H9 (cell line): Measurements from ENCODE around the gene CIART. TPM values are rescaled to one million over a fixed set of nuclear protein-coding genes. Genes with fewer than 3 reads are reported as not detected.

Experiments
- DNase-seq: peaks from one replicate; pipeline ENCODE4 v3.0.0-alpha.2; 2017
- H2AFZ ChIP-seq: one replicate; pipeline ENCODE4 v1.6.1; 2013; ENCODE audit warnings: mild to moderate bottlenecking, low read length, control low read depth, moderate library complexity
- H2AK5ac ChIP-seq: 2 replicates; pipeline ENCODE4 v1.6.1; 2013; ENCODE audit warnings: low read length, control low read depth, mixed read lengths; ENCODE audit not compliant: insufficient read length
- H2BK120ac ChIP-seq: one replicate; pipeline ENCODE4 v1.6.1; 2013; ENCODE audit warnings: low read depth, mild to moderate bottlenecking, low read length, control low read depth, inconsistent platforms; ENCODE audit not compliant: poor library complexity, severe bottlenecking
- H2BK12ac ChIP-seq: 2 replicates; pipeline ENCODE4 v1.6.1; 2013; ENCODE audit warnings: low read length, control low read depth, mixed read lengths, low read depth; ENCODE audit not compliant: insufficient read length
- H2BK15ac ChIP-seq: 2 replicates; pipeline ENCODE4 v1.6.1; 2013; ENCODE audit warnings: low read depth, low read length, control low read depth
- H2BK20ac ChIP-seq: one replicate; pipeline ENCODE4 v1.6.1; 2013; ENCODE audit warnings: low read depth, mild to moderate bottlenecking, low read length, control low read depth, inconsistent platforms; ENCODE audit not compliant: poor library complexity, severe bottlenecking
- H2BK5ac ChIP-seq: 2 replicates; pipeline ENCODE4 v1.6.1; 2013; ENCODE audit warnings: low read length, control low read depth, mixed read lengths; ENCODE audit not compliant: insufficient read length
- H3K14ac ChIP-seq: 2 replicates; pipeline ENCODE4 v1.6.1; 2013; ENCODE audit warnings: low read length, control low read depth; ENCODE audit not compliant: insufficient read depth
- H3K18ac ChIP-seq: 2 replicates; pipeline ENCODE4 v1.6.1; 2013; ENCODE audit warnings: low read depth, mild to moderate bottlenecking, mixed read lengths, low read length, control low read depth; ENCODE audit not compliant: insufficient read length
- H3K23ac ChIP-seq: 2 replicates; pipeline ENCODE4 v1.6.1; 2013; ENCODE audit warnings: low read length, control low read depth, mixed read lengths, low read depth; ENCODE audit not compliant: insufficient read length
- H3K23me2 ChIP-seq: 2 replicates; pipeline ENCODE4 v1.6.1; 2013; ENCODE audit warnings: low read depth, mild to moderate bottlenecking, mixed read lengths, low read length, control low read depth; ENCODE audit not compliant: insufficient read length, poor library complexity, severe bottlenecking
- H3K27ac ChIP-seq: 2 replicates; pipeline ENCODE4 v1.5.1; 2013; ENCODE audit warnings: low read length, control low read depth, mixed read lengths, low read depth; ENCODE audit not compliant: insufficient read length
- H3K27me3 ChIP-seq: 2 replicates; pipeline ENCODE4 v1.6.1; 2013; ENCODE audit warnings: low read length, control low read depth, inconsistent platforms; ENCODE audit not compliant: insufficient read depth
- H3K4ac ChIP-seq: 2 replicates; pipeline ENCODE4 v1.6.1; 2013; ENCODE audit warnings: low read depth, mild to moderate bottlenecking, control low read depth, inconsistent platforms, low read length, moderate library complexity
- H3K4me1 ChIP-seq: 2 replicates; pipeline ENCODE4 v1.6.1; 2013; ENCODE audit warnings: low read length, control low read depth, inconsistent platforms; ENCODE audit not compliant: insufficient read depth
- H3K4me2 ChIP-seq: 2 replicates; pipeline ENCODE4 v1.6.1; 2013; ENCODE audit warnings: low read length, control low read depth, mixed read lengths; ENCODE audit not compliant: insufficient read length, insufficient read depth
- H3K56ac ChIP-seq: 2 replicates; pipeline ENCODE4 v1.6.1; 2013; ENCODE audit warnings: low read depth, mild to moderate bottlenecking, mixed read lengths, low read length, control low read depth; ENCODE audit not compliant: insufficient read length
- H3K79me1 ChIP-seq: 2 replicates; pipeline ENCODE4 v1.6.1; 2013; ENCODE audit warnings: low read depth, mild to moderate bottlenecking, moderate library complexity, low read length, control low read depth, inconsistent platforms; ENCODE audit not compliant: insufficient read depth, poor library complexity, severe bottlenecking
- H3K79me2 ChIP-seq: 2 replicates; pipeline ENCODE4 v1.6.1; 2013; ENCODE audit warnings: low read length, control low read depth, inconsistent platforms; ENCODE audit not compliant: insufficient read depth
- H3K9ac ChIP-seq: 2 replicates; pipeline ENCODE4 v1.6.1; 2013; ENCODE audit warnings: low read length, control low read depth, mixed read lengths; ENCODE audit not compliant: insufficient read length; ENCODE audit errors: extremely low read depth
- H3K9me3 ChIP-seq: one replicate; pipeline ENCODE4 v1.6.1; 2013; ENCODE audit warnings: low read depth, low read length, inconsistent platforms; ENCODE audit not compliant: control insufficient read depth
- H3T11ph ChIP-seq: one replicate; pipeline ENCODE4 v1.6.1; 2013; ENCODE audit warnings: mild to moderate bottlenecking, low read length, control low read depth, inconsistent platforms
- H4K20me1 ChIP-seq: one replicate; pipeline ENCODE4 v1.6.1; 2013; ENCODE audit not compliant: control insufficient read depth, insufficient read length, insufficient read depth
- H4K5ac ChIP-seq: 2 replicates; pipeline ENCODE4 v1.6.1; 2013; ENCODE audit warnings: low read depth, mild to moderate bottlenecking, mixed read lengths, low read length, control low read depth; ENCODE audit not compliant: insufficient read length
- H4K8ac ChIP-seq: replicated peaks from 2 replicates; pipeline ENCODE4 v1.6.1; 2013; ENCODE audit warnings: low read length, control low read depth, mixed read lengths, low read depth; ENCODE audit not compliant: insufficient read length
- H4K91ac ChIP-seq: 2 replicates; pipeline ENCODE4 v1.6.1; 2013; ENCODE audit warnings: low read depth, mild to moderate bottlenecking, moderate library complexity, mixed read lengths, low read length, control low read depth; ENCODE audit not compliant: insufficient read length
- H3K27ac Mint-ChIP-seq, 3 experiments: 2 replicates in 2 of 3; 3 replicates in 1 of 3; pipeline ENCODE4 v1.8.0; 2020 to 2021; ENCODE audit warnings: mixed read lengths in 3 of 3, mild to moderate bottlenecking in 1 of 3, moderate library complexity in 1 of 3
- H3K27me3 Mint-ChIP-seq: 2 replicates; pipeline ENCODE4 v1.8.0; 2021; ENCODE audit warnings: low read depth, mild to moderate bottlenecking, moderate library complexity, mixed read lengths
- H3K36me3 Mint-ChIP-seq, 3 experiments: 2 replicates in 2 of 3; 3 replicates in 1 of 3; pipeline ENCODE4 v1.8.0; 2020 to 2021; ENCODE audit warnings: low read depth in 3 of 3, mixed read lengths in 3 of 3; ENCODE audit not compliant: insufficient read depth in 1 of 3
- H3K4me1 Mint-ChIP-seq, 2 experiments: 2 replicates each; pipeline ENCODE4 v1.8.0; 2020; ENCODE audit warnings: mixed read lengths in 2 of 2
- H3K4me3 Mint-ChIP-seq, 2 experiments: 2 replicates in 1 of 2; 3 replicates in 1 of 2; pipeline ENCODE4 v1.8.0; 2020 to 2021; ENCODE audit warnings: mild to moderate bottlenecking in 2 of 2, mixed read lengths in 2 of 2, moderate library complexity in 1 of 2
- H3K9me3 Mint-ChIP-seq, 2 experiments: 2 replicates in 1 of 2; 3 replicates in 1 of 2; pipeline ENCODE4 v1.8.0; 2020; ENCODE audit warnings: mild to moderate bottlenecking in 2 of 2, mixed read lengths in 2 of 2, moderate library complexity in 1 of 2
- CTCF ChIP-seq: fragments of 200-600 bp; sonication (generic); conservative IDR thresholded peaks from 3 replicates; pipeline ENCODE4 v1.8.0; 2021; ENCODE audit warnings: antibody characterized with exemption, mild to moderate bottlenecking
- WGBS: extraction: QIAGEN DNeasy Blood & Tissue Kit; methylation state at CpG from one replicate; pipeline ENCODE4 v1.1.7; 2013; ENCODE audit warnings: missing lambda C conversion rate, low lambda C conversion rate, mixed read lengths; ENCODE audit not compliant: insufficient read length; ENCODE audit errors: extremely low coverage; 5-methylcytosine and 5-hydroxymethylcytosine counted together
- total RNA-seq: library from RNA; stranded (reverse); gene quantifications from 2 replicates; pipeline ENCODE4 v1.2.1, GENCODE V29; 2021

The CIART gene
- total RNA-seq, 1 experiment from 2014 or later = 15.6 TPM

DNA sequence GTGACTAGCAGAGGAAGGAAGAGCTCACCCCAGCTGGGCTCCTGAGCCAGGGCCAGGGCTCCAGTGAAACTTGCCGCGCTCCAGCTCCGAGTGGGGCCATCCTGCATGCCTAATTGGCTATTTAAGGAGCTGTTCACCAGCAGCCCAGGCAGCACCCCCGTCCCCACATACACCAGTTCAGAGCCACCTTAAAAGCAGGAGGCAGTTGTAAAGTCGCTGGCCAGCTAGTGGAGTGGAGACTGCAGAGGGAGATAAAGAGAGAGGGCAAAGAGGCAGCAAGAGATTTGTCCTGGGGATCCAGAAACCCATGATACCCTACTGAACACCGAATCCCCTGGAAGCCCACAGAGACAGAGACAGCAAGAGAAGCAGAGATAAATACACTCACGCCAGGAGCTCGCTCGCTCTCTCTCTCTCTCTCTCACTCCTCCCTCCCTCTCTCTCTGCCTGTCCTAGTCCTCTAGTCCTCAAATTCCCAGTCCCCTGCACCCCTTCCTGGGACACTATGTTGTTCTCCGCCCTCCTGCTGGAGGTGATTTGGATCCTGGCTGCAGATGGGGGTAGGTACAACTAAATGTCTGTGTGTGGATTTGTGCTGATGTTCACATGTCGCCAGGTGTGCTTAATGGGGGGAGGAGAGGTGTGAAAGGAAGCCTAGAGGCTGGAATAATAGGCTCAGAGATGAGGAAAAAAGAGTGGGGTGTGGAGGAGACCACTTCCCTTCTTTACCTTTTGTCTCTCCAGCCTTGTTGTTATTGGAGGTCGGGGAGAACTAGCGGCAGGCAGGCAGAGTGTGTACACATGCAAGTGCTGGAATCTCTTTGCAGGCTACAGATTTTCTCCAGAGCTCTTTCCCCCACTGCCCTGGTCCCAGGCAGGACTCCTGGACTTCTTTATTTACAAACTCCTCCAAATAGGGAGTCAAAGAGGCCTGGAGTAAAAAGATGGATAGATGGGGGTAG lies 24.4 kb upstream of the CIART start, which contains the start of gene CA14:
Gene CA14, plus strand, starts transcription at position 151 of the 962 bp plus-strand sequence. Its CDS starts 355 bp downstream, at position 506.
- no CpG with 5 or more reads among the region's 13 CpGs for WGBS
- peaks cover 45 to 53% of the 10 kb centered on the region in 2 experiments for H3K4me1 Mint-ChIP-seq
- TF ChIP-seq CTCF = no peak
- no peak within 1 kb of the TSS for H2BK20ac ChIP-seq
- H2BK5ac ChIP-seq = no peak within 1 kb of the TSS
- H3K56ac ChIP-seq = no peak within 1 kb of the TSS
- DNase-seq = peak; percentile 66
- peak within 1 kb of the TSS; percentile 99 to 100 (median 99) for H3K27ac Mint-ChIP-seq
- H2AK5ac ChIP-seq = no peak within 1 kb of the TSS
- H4K5ac ChIP-seq = no peak within 1 kb of the TSS
- H2BK15ac ChIP-seq = no peak within 1 kb of the TSS
- H3K23ac ChIP-seq = no peak within 1 kb of the TSS
- no peak within 1 kb of the TSS for H3T11ph ChIP-seq
- peak within 1 kb of the TSS; percentile 11 for H3K27ac ChIP-seq
- no peaks in the 10 kb centered on the region for H3K79me1 ChIP-seq
- peak within 1 kb of the TSS; percentile 7 for H2BK120ac ChIP-seq
- H4K91ac ChIP-seq = no peak within 1 kb of the TSS
- H3K18ac ChIP-seq = peak within 1 kb of the TSS; percentile 69
- no peaks in the 10 kb centered on the region for H3K9me3 ChIP-seq
- H3K36me3 Mint-ChIP-seq = peaks cover 14 to 25% (median 21%) of the 10 kb centered on the region in 3 experiments
- H3K4me3 Mint-ChIP-seq = peak within 1 kb of the TSS; percentile 80 to 93
- no peak within 1 kb of the TSS for H2AFZ ChIP-seq
- H3K27me3 ChIP-seq = no peaks in the 10 kb centered on the region
- no peaks in the 10 kb centered on the region for H4K20me1 ChIP-seq
- H3K4me2 ChIP-seq = peak within 1 kb of the TSS; percentile 79
- H3K79me2 ChIP-seq = no peaks in the 10 kb centered on the region; the same call in 1 of the 2 replicates
- peak within 1 kb of the TSS; percentile 72 for H3K14ac ChIP-seq
- H3K23me2 ChIP-seq = peaks cover 41% of the 10 kb centered on the region
- peak within 1 kb of the TSS; percentile 63 for H3K9ac ChIP-seq
- H2BK12ac ChIP-seq = no peak within 1 kb of the TSS
- no peak within 1 kb of the TSS; the same call in 1 of the 2 replicates for H3K4ac ChIP-seq
- no peaks in the 10 kb centered on the region; a peak in 1 of 5 replicates for H3K9me3 Mint-ChIP-seq
- no peaks in the 10 kb centered on the region for H3K27me3 Mint-ChIP-seq
- peaks cover 8% of the 10 kb centered on the region; the same call in 1 of the 2 replicates for H3K4me1 ChIP-seq
- no peak within 1 kb of the TSS for H4K8ac ChIP-seq
